Sigmoid colon (tissue), 7 donors: Measurements from ENCODE around the gene HTT. TPM values are rescaled to one million over a fixed set of nuclear protein-coding genes. Genes with fewer than 3 reads are reported as not detected.

Experiments
- DNase-seq: peaks from one replicate; pipeline ENCODE4 v3.0.0-alpha.2; 2019
- H3K27ac ChIP-seq, 4 donors: fragments of 200-600 bp; sonication (generic); one replicate each; pipeline ENCODE4 v1.5.1; 2016 to 2019; ENCODE audit warnings: mild to moderate bottlenecking in 1 of 4
- H3K27me3 ChIP-seq, 3 donors: fragments of 200-600 bp; sonication (generic); one replicate each; pipeline ENCODE4 v1.5.1; 2019; ENCODE audit warnings: mild to moderate bottlenecking in 1 of 3
- H3K36me3 ChIP-seq, 4 donors: fragments of 200-600 bp; sonication (generic); one replicate each; pipeline ENCODE4 v1.5.1; 2016 to 2019
- H3K4me1 ChIP-seq, 4 donors: fragments of 200-600 bp; sonication (generic); one replicate each; pipeline ENCODE4 v1.5.1; 2017 to 2019
- H3K4me3 ChIP-seq, 4 donors: fragments of 200-600 bp; sonication (generic); one replicate each; pipeline ENCODE4 v1.5.1; 2017 to 2019; ENCODE audit warnings: mild to moderate bottlenecking in 2 of 4, moderate library complexity in 1 of 4
- H3K9me3 ChIP-seq, 4 donors: fragments of 200-600 bp in 3 of 4; sonication (generic) in 3 of 4; one replicate each; pipeline versions ENCODE4 v1.5.1 to v1.6.1; 2013 to 2019
- EP300 ChIP-seq, 4 donors: sonication (generic); formaldehyde crosslinking; IDR thresholded peaks; one replicate each; pipeline ENCODE4 v1.6.1; 2017; ENCODE audit warnings: antibody characterized with exemption in 4 of 4
- POLR2A ChIP-seq, 2 donors: fragments of 450-650 bp; IDR thresholded peaks; one replicate each; pipeline ENCODE4 v1.6.1; 2016; ENCODE audit warnings: antibody characterized with exemption in 2 of 2, mild to moderate bottlenecking in 2 of 2, moderate library complexity in 2 of 2
- POLR2AphosphoS5 ChIP-seq, 4 donors: sonication (generic); formaldehyde crosslinking; IDR thresholded peaks; one replicate each; pipeline ENCODE4 v1.6.1; 2017; ENCODE audit warnings: antibody characterized with exemption in 4 of 4
- WGBS, 2 donors: extraction: QIAGEN DNeasy Blood & Tissue Kit; methylation state at CpG; one replicate each; pipeline ENCODE4 v1.1.7; 2013; 5-methylcytosine and 5-hydroxymethylcytosine counted together
- intact Hi-C: fragments of 100-400 bp; cut with DNase I; formaldehyde crosslinking; loops from one replicate; pipeline ENCODE4 v1.15.1; 2023
- polyA plus RNA-seq, 3 donors: library from polyadenylated mRNA; stranded (reverse); fragments of 200-250 nt; gene quantifications; one replicate each; pipeline ENCODE4 v1.2.3, GENCODE V29; 2013
- total RNA-seq, 4 donors: library from RNA; depleted of rRNA; stranded (reverse); fragments of >200 nt; gene quantifications; one replicate each; pipeline ENCODE4 v1.1.0, GENCODE V29; 2016
- TF ChIP-seq, protein P1 (sequence below), 4 experiments: fragments of 450-650 bp in 3 of 4; fragments of 200-600 bp in 1 of 4; IDR thresholded peaks; one replicate each; pipeline ENCODE4 v1.5.1; 2016 to 2019; ENCODE audit warnings: antibody characterized with exemption in 4 of 4, mild to moderate bottlenecking in 3 of 4, moderate library complexity in 2 of 4
- donor health status: healthy with polysubstance abuse.
- donor health status: Bipolar disorder and iron deficiency.
- donor health status: healthy.

HTT gene
- total and polyA plus RNA-seq, 7 donors: 6.5 to 41.5 (median 22.7) TPM

DNA sequence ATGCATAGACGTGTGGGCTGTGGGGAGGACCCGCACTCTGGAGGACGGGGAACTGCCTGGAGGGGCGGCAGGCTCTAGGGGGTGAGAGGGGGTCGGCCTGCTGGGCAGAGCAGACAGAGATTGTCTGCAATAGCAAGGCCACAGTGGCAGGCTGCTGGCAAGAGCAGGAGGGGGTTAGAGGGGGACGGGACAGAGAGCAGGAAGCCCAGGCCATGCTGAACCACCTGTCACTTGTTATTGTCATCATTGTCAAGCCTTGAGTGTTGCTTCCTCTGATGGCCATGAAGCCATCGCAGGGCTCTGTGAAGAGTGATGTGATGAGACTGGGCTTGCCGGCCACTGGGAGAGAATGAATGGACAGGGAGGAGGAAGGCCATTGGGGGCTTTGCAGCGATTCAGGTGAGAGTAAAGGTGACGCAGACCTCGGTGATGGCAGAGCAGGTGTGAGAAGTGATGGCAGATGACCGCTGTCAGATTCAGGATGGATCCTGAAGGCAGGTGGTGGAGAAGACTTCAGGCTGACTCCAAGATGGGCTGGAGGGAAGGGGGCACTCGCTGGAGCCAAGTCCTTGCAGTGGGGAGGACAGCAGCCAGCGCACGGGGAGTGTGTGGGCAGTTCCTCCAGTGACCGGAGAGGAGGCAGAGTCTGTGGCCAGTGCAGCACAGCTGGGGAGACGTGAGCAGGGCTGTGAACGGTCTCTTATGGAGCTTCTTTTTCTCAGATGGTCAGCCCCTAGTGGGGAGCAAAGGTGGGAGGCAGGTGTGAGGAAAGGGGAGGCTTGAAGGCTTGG lies 43.7 kb upstream of the HTT start:
- WGBS, 2 donors: 70 to 85% methylated on average over 18 of the region's 18 CpGs
- intact Hi-C loops: no loop called here
- no peak for DNase-seq

DNA sequence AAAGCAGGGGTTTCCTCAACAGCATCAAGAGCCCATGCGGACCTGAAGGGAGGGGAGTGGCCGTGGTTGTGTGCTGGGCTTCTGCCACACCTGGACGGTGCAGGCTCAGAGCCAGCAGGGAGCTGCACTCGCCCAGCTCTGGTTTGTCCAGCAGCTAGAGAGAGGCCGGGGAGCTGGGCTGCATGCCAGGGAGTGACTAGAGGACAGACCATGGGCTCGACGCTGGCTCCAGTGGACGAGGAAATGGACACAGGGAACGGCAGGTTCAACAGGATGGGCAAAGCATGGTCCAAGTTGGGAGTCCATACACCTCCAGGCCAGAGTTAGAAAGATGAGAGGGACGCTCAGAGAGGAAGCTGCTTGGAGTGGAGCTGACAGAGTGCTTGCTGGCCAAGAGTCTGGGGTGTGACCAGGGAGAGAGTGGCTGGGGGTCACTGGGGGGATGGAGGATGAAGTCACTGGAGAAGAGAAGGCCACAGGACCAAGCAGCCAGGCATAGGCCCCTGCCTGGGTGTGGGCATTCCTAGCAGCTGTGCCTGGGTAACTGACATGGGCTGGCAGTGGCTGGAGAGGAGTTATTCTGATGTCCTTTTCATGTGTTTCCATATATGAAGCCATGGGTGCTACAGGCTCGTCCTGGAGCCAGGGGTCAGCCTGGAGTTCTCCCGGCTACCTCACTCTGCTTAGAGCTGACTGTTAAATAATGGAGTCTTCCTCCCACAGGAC lies 43.0 kb upstream of the HTT start:
- no peak for TF ChIP-seq POLR2AphosphoS5 (IDR thresholded peaks at IDR 0.05)
- TF ChIP-seq EP300 (IDR thresholded peaks at IDR 0.05): no peak
- TF ChIP-seq, protein P1, sequence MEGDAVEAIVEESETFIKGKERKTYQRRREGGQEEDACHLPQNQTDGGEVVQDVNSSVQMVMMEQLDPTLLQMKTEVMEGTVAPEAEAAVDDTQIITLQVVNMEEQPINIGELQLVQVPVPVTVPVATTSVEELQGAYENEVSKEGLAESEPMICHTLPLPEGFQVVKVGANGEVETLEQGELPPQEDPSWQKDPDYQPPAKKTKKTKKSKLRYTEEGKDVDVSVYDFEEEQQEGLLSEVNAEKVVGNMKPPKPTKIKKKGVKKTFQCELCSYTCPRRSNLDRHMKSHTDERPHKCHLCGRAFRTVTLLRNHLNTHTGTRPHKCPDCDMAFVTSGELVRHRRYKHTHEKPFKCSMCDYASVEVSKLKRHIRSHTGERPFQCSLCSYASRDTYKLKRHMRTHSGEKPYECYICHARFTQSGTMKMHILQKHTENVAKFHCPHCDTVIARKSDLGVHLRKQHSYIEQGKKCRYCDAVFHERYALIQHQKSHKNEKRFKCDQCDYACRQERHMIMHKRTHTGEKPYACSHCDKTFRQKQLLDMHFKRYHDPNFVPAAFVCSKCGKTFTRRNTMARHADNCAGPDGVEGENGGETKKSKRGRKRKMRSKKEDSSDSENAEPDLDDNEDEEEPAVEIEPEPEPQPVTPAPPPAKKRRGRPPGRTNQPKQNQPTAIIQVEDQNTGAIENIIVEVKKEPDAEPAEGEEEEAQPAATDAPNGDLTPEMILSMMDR (IDR thresholded peaks at IDR 0.05): no peak
- TF ChIP-seq POLR2A (IDR thresholded peaks at IDR 0.05): no peak
- Histone ChIP-seq H3K36me3 (no peaks in the 10 kb centered on the region), H3K4me1 (no peaks in the 10 kb centered on the region), H3K27ac (no peak overlapping the region), H3K4me3 (no peak overlapping the region), H3K27me3 (no peaks in the 10 kb centered on the region), H3K9me3 (no peaks in the 10 kb centered on the region)
- 31 to 70% methylated on average over 12 of the region's 12 CpGs for WGBS, 2 donors
- DNase-seq: no peak
- intact Hi-C loops: no loop called here

More for the DNA sequence above, 43.7 kb upstream of the HTT start:
- H3K36me3 ChIP-seq: no peaks in the 10 kb centered on the region
- TF ChIP-seq POLR2A (IDR thresholded peaks at IDR 0.05): no peak
- H3K4me1 ChIP-seq: no peaks in the 10 kb centered on the region
- H3K4me3 ChIP-seq: no peak overlapping the region
- no peaks in the 10 kb centered on the region for H3K9me3 ChIP-seq
- no peaks in the 10 kb centered on the region for H3K27me3 ChIP-seq
- H3K27ac ChIP-seq: no peak overlapping the region

- no peak for TF ChIP-seq EP300 (IDR thresholded peaks at IDR 0.05)
- TF ChIP-seq POLR2A (IDR thresholded peaks at IDR 0.05): no peak
- TF ChIP-seq, protein P1 (IDR thresholded peaks at IDR 0.05): no peak
- no peak for TF ChIP-seq POLR2AphosphoS5 (IDR thresholded peaks at IDR 0.05)
- Histone ChIP-seq H3K27me3 (no peaks in the 10 kb centered on the region), H3K36me3 (no peaks in the 10 kb centered on the region), H3K9me3 (no peaks in the 10 kb centered on the region), H3K4me3 (no peak overlapping the region), H3K27ac (no peak overlapping the region), H3K4me1 (peaks cover 0 to 15% (median 9%) of the 10 kb centered on the region in 4 donors)
- no peak for DNase-seq
- intact Hi-C loops: no loop called here
- 88 to 90% methylated on average over 8 of the region's 8 CpGs for WGBS, 2 donors
These were observed 40.2 kb upstream of the HTT start for GRCh38 chr4:3034231-3034630.

DNA sequence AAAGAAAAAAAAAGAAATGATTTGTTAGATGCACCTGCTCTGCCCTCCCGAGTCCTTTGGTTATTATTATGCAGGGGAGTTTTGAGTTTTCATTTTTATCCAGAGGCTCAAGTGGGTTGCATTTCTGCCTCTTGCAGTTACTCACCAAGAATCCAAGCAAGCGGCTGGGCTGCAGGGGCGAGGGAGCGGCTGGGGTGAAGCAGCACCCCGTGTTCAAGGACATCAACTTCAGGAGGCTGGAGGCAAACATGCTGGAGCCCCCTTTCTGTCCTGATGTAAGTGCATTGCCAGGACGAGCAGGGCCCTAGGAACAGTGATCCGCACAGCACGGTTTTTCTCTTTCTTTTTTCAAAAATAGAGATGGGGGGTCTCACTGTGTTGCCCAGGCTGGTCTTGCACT lies 39.2 kb upstream of the HTT start:
- WGBS, 2 donors: 84 to 92% methylated on average over 8 of the region's 8 CpGs
- intact Hi-C loops: no loop called here
- Histone ChIP-seq H3K27me3 (no peaks in the 10 kb centered on the region), H3K4me3 (no peak overlapping the region), H3K9me3 (no peaks in the 10 kb centered on the region), H3K27ac (no peak overlapping the region), H3K4me1 (peaks cover 0 to 15% (median 9%) of the 10 kb centered on the region in 4 donors), H3K36me3 (no peaks in the 10 kb centered on the region)
- DNase-seq: no peak
- TF ChIP-seq POLR2AphosphoS5 (IDR thresholded peaks at IDR 0.05) (no peak), EP300 (IDR thresholded peaks at IDR 0.05) (no peak), POLR2A (IDR thresholded peaks at IDR 0.05) (no peak)
- TF ChIP-seq, protein P1 (IDR thresholded peaks at IDR 0.05): no peak

- no peaks in the 10 kb centered on the region for H3K27me3 ChIP-seq
- 82 to 90% methylated on average over 6 of the region's 6 CpGs for WGBS, 2 donors
- H3K4me3 ChIP-seq: no peak overlapping the region
- H3K27ac ChIP-seq: no peak overlapping the region
- no peaks in the 10 kb centered on the region for H3K9me3 ChIP-seq
- H3K36me3 ChIP-seq: no peaks in the 10 kb centered on the region
- H3K4me1 ChIP-seq: peaks cover 0 to 15% (median 9%) of the 10 kb centered on the region in 4 donors
- TF ChIP-seq EP300 (IDR thresholded peaks at IDR 0.05) (no peak), POLR2A (IDR thresholded peaks at IDR 0.05) (no peak), POLR2AphosphoS5 (IDR thresholded peaks at IDR 0.05) (no peak)
- TF ChIP-seq, protein P1 (IDR thresholded peaks at IDR 0.05): no peak
- DNase-seq: no peak
- intact Hi-C loops: loop anchor here (2.0 kb wide), 1 partner anchor 271 kb away; no protein-coding TSS in a partner anchor
These were observed 38.8 kb upstream of the HTT start for GRCh38 chr4:3035674-3036073.
